Fibroblast of gingiva (primary cell): ENCODE results near the gene MYO9A.
"Not testable (repeated sequence)": the region's sequence is repeated elsewhere in the genome, so short reads cannot be mapped to it uniquely, and the experiment has no call there.

ENCODE experiments used
- DNase-seq: peaks from one replicate; pipeline ENCODE4 v3.0.0-alpha.2; 2011; ENCODE audit warnings: low read depth

The MYO9A gene

GRCh38 chr15:71945012-71945411 is 172.9 kb downstream of the MYO9A start:
- DNase-seq: no peak

DNA sequence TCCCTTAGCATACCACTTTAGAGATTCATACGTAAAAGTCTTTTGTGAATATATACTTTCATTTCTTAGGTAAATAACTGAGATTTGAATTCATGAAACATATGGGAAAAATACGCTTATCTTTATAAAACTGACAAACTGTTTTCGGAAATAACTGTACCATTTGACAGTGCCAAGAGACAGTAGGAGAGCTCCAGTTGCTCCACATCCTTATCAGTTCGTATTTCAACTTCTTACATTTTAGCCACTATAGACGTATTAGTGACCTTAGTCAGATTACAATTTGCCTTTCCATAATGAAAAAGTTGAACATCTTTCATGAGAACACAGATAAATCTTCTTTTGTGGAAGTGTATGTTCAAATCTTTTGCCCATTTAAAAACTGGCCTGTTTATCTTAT is 174.1 kb downstream of the MYO9A start:
- DNase-seq: no peak

DNA sequence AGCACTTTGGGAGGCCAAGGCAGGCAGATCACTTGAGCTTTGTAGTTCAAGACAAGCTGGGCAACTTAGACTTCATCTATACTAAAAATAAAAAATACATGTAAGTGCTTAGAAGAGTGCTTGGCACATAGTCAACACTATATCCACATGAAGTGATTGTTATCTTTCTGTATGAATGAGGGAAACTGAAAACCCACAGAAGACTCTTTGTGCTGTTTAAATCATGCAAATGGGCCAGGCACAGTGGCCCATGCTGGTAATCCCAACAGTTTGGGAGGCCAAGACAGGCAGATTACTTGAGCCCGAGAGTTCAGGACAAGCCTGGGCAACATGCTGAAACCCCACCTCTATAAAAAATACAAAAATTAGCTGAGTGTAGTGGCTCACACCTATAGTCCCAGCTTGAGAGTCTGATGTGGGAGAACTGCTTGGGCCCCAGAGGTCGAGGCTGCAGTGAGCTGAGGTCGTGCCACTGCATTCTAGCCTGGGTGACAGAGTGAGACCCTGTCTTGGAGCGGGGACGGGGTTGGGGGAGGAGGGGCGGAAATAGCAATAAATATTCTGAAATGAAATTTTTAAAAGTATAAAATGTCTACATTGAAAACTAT is 177.9 kb downstream of the MYO9A start:
- no peak for DNase-seq

DNA sequence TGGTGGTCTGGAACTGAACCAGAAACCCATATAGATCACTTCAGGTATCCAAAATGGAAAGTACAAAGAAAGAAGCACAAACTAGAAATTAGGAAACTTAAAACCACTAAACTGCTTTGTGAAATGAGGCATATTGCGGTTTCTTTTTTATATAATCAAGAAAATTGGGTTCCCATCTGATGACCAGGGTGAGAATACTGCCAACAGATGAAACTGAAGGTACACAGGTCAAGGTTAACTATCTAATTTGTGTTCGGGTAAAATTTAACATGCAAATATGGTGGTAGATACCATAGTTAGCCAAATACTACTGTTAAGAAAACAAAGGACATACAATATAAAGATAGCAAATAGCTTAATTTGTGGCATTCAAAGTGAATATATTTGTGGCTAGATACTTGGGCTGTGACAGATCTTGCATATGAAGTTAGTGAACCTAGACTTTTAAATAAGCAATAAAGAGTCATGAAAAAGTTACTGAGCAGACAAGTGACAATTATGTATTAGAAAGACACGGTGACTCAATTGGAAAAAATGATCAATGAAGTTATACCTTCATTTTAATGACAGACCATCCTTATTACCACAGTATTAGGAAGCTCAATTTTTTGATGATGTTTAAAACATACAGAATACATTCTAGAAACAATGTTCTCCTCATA is 180.2 kb downstream of the MYO9A start:
- DNase-seq: no peak

GRCh38 chr15:71934446-71934845 is 183.5 kb downstream of the MYO9A start:
- DNase-seq: no peak

DNA sequence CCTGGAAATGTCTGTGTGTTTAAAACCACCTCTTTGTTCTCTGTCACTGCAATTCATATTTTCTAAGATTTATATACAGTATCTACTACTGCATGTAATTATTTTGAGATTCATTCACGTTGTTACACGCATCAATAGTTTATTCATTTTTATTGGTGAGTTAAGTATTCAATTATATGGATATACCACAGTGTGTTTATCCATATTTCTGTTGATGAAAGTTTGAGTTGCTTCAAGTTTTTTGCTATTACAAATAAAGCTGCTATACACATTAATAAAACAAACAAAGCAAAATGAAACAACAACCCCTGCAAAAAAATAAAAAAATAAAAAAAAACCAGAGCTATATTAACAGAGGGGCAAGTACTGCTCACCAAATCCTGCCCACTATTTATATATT is 185.3 kb downstream of the MYO9A start:
- DNase-seq: no peak

DNA sequence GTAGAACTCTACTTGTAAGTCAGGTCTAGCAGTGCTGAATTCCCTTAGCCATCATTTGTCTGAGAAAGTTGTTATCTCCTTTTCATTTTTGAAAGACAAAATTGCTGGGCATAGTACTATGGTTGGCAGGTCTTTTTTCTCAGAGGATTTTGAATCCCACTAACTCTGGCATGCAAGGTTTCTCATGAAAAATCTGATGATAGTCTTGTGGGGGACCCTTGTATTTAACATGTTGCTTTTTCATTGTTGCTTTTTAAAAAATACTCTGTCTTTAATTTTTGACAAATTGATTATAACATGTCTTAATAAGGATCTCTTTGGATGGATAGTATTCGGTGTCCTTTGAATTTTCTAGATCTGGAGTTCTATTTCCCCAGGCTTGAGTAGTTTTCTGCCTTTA is 186.7 kb downstream of the MYO9A start:
- DNase-seq: no peak

DNA sequence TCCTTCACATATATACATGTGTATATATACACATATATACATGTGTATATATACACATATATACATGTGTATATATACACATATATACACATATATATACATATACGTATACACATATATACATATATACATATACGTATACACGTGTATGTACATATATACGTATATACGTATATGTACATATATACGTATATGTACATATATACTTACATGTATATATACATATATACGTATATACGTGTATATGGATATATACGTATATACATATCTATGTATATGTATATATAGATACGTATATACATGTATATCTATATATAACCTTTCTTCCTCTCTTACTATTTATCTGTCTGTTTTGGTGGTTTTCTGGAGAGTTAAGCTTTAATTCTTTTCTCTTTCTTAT is 192.8 kb downstream of the MYO9A start:
- no peak for DNase-seq

- no peak for DNase-seq
These were observed 196.8 kb downstream of the MYO9A start for GRCh38 chr15:71921191-71921590.

DNA sequence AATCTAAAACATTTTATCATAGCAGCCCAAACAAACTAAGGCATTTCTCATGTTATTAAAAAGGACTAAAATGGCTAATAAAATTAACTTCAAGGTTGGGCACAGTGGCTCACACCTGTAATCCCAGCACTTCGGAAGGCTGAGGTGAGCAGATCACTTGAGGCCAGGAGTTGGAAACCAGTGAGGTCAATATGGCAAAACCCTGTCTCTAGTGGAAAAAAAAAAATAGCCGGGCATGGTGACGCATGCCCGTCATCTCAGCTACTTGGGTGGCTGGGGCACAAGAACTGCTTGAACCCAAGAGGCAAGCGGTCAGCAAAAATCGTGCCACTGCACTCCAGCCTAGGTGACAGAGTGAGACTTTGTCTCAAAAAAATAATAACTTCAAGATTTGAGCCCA is 197.4 kb downstream of the MYO9A start:
- no peak for DNase-seq

- DNase-seq: no peak
These were observed 201.1 kb downstream of the MYO9A start for GRCh38 chr15:71916834-71917233.

- no peak for DNase-seq
These were observed 203.9 kb downstream of the MYO9A start for GRCh38 chr15:71914092-71914491.

- no peak for DNase-seq
These were observed 218.3 kb downstream of the MYO9A start for GRCh38 chr15:71899674-71900073.

- DNase-seq: peak; percentile 34
These were observed 224.3 kb downstream of the MYO9A start for GRCh38 chr15:71893691-71894090.

- no peak for DNase-seq
These were observed 225.6 kb downstream of the MYO9A start for GRCh38 chr15:71892335-71892734.

DNA sequence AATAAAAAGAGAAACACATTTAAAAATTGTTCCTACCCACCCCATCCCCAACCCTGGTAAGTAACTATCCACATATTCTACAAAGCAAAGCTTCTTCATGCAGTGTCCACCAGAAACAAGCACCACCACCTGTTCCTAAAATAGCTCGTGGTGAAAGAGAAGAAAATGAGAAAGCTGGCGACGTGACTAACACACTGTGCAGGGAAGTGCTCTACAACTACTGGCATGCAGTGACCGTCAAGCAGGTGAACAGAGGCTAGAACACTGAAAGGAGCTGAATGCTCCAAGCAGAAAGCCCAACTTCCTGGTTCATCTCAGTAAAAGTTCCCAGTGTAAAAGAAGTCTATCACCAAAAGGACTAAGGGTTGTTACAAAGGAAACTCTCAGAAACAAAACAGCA is 226.9 kb downstream of the MYO9A start:
- DNase-seq: no peak

- no peak for DNase-seq
These were observed 228.0 kb downstream of the MYO9A start for GRCh38 chr15:71889947-71890346.

GRCh38 chr15:71889385-71889784 is 228.6 kb downstream of the MYO9A start:
- DNase-seq: no peak

GRCh38 chr15:71888797-71889196 is 229.2 kb downstream of the MYO9A start:
- no peak for DNase-seq

DNA sequence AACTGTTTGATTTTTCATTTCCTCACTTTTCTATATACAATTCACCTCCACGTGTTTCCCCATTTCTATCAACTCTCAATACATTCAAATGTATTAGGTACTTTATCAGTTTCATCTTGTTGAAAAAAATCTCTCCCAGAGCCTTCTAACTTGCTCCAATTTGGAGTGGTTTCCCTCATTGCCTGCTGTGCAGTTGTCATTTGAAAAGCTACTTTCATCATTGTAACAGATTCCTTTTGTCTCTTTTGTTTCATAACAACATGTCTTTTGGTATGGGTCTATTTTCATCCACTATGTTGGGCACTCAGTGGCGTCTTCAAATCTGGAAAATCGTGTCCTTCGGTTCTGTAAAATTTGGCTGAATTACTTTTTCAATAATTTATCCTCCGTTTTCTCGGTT is 232.6 kb downstream of the MYO9A start:
- no peak for DNase-seq

DNA sequence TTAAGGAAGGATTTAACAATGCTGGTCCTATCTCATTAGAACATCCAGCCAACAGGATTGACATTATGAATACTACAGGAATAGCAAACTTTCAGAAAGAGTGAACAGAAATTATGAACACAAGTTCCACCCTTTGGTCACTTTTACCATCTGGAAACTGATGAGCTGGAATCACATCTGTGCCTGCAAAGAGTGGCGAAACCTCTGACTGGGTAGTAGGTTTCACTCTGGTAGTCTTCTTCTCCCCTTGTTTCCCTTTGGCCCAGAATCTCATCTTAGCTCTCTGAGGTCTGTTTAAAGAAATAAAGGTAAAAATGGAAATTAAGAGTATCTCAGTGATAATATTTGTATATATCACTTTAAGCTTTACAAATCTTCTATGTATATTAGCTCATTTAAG is 234.5 kb downstream of the MYO9A start:
- peak; percentile 2 for DNase-seq

- no peak for DNase-seq
These were observed 237.7 kb downstream of the MYO9A start for GRCh38 chr15:71880276-71880675.

- DNase-seq: no peak
These were observed 243.7 kb downstream of the MYO9A start for GRCh38 chr15:71874245-71874644.

DNA sequence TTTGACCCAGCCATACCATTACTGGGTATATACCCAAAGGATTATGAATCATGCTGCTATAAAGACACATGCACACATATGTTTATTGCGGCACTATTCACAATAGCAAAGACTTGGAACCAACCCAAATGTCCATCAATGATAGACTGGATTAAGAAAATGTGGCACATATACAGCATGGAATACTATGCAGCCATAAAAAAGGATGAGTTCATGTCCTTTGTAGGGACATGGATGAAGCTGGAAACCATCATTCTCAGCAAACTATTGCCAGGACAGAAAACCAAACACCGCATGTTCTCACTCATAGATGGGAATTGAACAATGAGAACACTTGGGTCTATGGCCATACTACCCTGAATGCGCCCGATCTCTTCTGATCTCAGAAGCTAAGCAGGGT is 259.7 kb downstream of the MYO9A start:
- DNase-seq: not testable (repeated sequence)
